Islet precursor cell (in vitro differentiated cells): Measurements from ENCODE around the gene PARL.
"Not testable (repeated sequence)": the region's sequence is repeated elsewhere in the genome, so short reads cannot be mapped to it uniquely, and the experiment has no call there.

Experiments used
- DNase-seq: peaks from one replicate; pipeline ENCODE4 v3.0.0-alpha.2; 2018

Gene PARL

DNA sequence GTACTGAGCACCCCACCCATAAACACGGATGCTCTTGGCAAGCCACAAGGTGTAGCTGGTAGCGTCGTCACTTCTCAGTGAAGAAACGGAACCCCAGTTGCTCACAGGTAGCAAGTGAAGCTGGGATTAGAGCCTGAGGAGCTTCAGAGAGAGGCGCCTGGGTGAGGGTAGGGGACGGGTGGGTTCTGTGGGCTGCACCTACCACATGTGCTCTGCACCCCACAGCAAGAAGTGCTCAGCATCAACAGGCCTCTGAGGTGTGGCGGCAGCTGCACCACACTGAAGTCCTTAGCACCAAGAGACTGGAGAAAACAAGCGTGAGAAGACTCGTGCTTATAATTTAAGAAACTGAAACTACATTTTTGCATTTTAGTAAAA, 69.1 kb downstream of the PARL start:
- DNase-seq = no peak

- no peak for DNase-seq
Measured at GRCh38 chr3:183814240-183814639, 70.4 kb downstream of the PARL start.

GRCh38 chr3:183812761-183813445, 71.8 kb downstream of the PARL start:
- DNase-seq = no peak

GRCh38 chr3:183811638-183812037, 73.0 kb downstream of the PARL start:
- DNase-seq = no peak

DNA sequence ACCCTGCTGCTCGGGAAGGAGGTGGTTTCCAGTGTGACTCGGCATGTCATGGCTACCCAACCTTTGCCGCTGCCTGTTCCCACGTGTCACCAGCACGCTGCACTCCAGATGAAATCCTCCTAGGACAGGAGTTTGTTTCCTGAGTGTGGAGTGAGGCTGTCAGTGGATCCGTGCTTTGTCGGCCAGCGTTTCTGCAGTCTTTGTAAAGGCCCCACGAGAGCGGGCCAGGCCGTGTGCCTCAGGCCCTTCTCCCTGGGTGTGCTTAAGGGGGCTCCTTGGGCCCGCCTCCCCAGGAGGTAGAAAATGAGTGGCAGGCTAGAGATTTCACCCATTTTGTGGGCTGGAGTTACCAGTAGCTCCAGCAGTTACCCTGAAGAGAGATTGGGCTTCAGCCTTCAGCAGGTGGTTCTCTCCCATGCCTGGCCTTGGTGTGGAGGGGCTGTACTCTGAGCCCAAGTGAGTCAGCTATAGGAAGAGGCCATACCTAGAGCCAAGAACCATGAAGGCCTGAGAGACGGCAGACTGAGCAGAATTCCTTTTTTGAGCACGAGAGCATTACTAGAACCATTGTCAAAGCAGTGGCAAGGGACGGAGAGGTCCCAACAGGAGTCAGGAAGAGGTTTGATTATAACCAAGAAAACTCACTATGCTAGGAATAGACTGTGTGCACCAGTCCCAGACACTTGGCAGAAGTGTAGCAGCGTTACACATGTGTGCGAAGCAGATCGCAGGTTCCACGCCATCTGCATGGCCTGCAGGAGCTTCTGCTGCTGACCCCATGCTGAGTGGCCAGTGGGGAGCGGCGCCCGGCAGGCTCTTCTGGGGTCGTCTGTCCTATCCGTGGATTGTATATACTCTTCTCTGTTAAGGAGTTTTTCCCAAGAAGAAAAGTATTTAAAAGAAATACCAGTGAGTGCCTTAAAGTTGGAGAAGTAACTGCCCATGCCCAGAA, 73.8 kb downstream of the PARL start:
- no peak for DNase-seq

GRCh38 chr3:183809270-183809669, 75.4 kb downstream of the PARL start:
- no peak for DNase-seq

- DNase-seq = no peak
Measured at GRCh38 chr3:183808355-183808754, 76.3 kb downstream of the PARL start.

DNA sequence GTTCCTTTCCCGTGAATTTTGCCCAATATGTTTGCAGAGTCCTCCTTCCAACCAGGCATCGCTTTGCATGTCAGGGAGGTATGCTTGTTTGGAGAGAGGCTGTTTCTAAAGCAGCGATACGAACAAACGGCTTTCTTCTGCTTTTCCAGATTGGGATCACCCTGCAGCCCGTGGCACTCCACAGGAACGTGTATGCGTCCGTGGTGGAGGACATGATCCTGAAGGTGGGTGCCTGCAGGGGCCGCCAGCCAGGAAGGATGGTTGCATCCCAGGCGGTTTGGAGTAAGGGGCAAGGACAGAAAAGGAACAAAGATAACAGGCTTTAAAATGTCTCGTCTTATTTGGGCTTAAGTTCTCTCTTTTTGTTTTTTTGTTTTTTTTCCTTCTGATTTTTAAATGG, 76.8 kb downstream of the PARL start:
- DNase-seq = no peak

- no peak for DNase-seq
Measured at GRCh38 chr3:183807209-183807728, 77.4 kb downstream of the PARL start.

DNA sequence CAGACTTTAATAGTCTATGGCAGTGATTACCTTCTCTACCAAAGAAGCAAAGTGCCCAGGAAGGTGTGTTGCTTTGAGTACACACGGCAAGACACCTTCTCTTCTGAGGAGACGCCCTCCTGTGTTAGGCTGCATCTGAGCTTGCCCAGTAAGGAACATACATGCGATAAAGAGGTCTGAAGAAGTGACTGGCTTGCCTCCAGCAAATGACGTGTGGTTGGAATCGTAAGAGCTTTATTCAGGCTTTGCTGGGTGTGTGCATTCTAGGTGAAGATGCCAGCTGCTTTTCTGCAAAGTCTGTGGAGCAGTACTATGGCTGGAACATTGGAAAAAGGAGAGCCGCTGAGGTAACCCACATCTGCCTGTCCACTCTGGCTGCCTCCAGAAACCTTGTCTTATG, 81.7 kb downstream of the PARL start:
- no peak for DNase-seq

GRCh38 chr3:183801601-183802000, 83.1 kb downstream of the PARL start:
- DNase-seq = no peak

DNA sequence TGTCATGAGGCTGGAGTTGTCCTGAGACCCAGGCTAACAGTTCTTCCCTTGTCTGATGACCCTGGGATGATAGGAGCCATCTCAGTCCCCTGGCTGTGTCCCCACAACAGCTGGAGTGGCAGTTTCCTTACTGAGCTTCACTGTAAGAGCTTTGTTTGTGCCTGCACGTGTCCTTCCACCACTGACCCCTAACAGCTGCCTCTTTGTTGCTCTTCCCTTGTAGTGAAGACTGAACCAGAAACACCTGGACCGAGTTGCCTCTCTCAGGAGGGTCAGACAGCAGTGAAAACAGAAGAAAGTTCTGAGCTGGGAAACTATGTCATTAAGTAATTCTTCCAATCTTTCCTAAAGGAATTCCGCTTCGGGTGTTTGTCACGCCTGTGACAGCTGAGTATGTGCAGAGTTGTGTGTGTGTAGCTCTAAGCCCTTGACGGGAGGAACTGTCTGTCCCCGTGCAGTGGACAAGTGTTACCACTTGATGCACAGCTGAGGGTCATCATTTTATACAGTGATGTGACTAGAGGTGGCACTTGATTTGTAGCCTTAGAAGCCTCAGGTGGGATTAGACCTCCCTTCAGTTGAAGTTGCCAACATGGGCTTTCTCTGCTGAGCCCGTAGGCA, 84.3 kb downstream of the PARL start:
- no peak for DNase-seq

GRCh38 chr3:183799461-183799860, 85.2 kb downstream of the PARL start:
- DNase-seq = no peak

GRCh38 chr3:183797996-183798395, 86.7 kb downstream of the PARL start:
- no peak for DNase-seq

- no peak for DNase-seq
Measured at GRCh38 chr3:183796372-183796771, 88.3 kb downstream of the PARL start.

DNA sequence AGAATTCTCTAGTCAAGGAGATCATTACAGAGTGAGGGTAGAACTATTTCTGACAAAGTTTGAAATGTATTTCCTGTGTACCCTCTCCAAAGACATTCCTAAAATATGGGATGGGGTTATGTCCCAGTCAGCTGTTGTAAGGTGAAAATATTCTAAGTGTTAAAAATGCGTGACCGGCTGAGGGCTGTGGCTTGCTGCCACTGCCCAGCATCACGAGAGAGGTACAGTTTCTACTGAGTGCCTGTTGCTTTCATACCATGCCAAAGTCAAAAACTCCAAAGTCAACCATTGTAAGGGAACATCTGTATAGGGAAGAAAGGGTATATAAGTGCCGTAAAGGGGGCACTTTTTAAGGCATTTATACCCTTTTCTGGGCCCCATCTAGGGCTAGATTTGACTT, 90.2 kb downstream of the PARL start:
- no peak for DNase-seq

DNA sequence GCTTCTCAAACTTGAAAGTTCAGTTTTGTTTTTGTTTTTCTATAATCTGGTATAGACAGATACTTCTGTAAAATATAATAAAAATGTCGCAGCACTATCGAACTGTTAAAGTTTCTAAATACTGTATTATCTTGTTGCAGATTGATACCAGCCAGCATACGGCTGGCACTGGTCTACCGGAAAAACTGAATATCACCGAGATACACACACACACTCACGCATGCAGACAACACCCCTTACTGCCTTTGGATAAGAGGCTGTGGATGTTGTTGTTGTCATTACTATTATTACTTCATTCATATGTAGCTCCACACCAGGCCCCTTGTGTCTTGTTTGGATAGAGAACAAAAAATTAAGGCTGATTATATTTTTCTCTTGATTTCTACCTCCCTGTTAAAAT, 91.7 kb downstream of the PARL start:
- DNase-seq = no peak

GRCh38 chr3:183790700-183791099, 94.0 kb downstream of the PARL start:
- no peak for DNase-seq

GRCh38 chr3:183789826-183790225, 94.9 kb downstream of the PARL start:
- DNase-seq = no peak

DNA sequence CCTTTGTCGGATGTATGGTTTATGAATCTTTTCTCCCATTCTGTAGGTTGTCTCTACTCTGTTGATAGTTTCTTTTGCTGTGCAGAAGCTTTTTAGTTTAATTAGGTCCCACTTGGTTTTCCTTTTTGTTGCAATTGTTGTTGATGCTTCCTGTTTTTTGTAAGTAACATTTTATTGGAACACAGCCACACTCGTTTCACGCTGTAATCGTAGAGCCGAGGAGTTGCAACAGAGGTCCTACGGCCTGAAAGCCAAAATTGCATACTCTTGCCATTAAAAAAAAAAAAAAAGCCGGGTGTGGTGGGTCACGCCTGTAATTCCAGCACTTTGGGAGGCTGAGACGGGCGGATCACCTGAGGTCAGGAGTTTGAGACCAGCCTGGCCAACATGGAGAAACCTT, 100.2 kb downstream of the PARL start:
- DNase-seq = not testable (repeated sequence)

- no peak for DNase-seq
Measured at GRCh38 chr3:183782576-183783276, 102.0 kb downstream of the PARL start.

- no peak for DNase-seq
Measured at GRCh38 chr3:183781246-183781645, 103.4 kb downstream of the PARL start.

DNA sequence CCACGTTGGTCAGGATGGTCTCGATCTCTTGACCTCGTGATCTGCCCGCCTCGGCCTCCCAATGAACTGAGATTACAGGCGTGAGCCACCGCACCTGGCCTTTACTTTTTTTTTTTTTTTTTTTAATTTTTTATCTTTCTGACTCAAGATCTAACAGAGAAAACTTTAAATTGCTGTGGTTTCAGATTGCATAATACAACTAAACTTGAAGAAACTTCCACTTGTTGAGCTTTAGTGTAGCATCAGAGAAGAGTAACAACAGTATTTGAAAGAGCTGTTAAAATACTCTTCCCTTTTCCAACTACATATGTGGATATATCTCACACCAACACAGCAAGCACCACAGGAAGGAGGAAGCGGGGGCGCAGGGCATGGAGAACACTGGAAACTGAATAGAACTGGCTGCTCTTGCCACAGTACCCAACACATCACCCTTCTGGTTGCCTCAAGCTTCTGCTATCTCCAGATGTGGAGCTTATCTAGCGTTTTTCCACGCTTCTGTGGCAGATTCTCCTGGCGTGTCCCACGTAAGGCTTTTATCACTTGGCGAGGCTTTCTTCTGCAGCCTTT, 104.7 kb downstream of the PARL start:
- DNase-seq = no peak
